Stimulated activated CD4-positive, alpha-beta T cell treated with anti-CD3 and anti-CD28 coated beads, Interleukin-12 subunit alpha, Interleukin-12 subunit beta, amount 100 ng/mL, for 4 hours (primary cell): Measurements from ENCODE around the gene SWI5.

Source experiments
- DNase-seq: peaks from one replicate; pipeline ENCODE4 v3.0.0-alpha.2; 2020

SWI5 gene

GRCh38 chr9:128280084-128280622, 4.1 kb downstream of the SWI5 start:
- no peak for DNase-seq

- no peak for DNase-seq
Measured at GRCh38 chr9:128282500-128282899, 6.4 kb downstream of the SWI5 start.

DNA sequence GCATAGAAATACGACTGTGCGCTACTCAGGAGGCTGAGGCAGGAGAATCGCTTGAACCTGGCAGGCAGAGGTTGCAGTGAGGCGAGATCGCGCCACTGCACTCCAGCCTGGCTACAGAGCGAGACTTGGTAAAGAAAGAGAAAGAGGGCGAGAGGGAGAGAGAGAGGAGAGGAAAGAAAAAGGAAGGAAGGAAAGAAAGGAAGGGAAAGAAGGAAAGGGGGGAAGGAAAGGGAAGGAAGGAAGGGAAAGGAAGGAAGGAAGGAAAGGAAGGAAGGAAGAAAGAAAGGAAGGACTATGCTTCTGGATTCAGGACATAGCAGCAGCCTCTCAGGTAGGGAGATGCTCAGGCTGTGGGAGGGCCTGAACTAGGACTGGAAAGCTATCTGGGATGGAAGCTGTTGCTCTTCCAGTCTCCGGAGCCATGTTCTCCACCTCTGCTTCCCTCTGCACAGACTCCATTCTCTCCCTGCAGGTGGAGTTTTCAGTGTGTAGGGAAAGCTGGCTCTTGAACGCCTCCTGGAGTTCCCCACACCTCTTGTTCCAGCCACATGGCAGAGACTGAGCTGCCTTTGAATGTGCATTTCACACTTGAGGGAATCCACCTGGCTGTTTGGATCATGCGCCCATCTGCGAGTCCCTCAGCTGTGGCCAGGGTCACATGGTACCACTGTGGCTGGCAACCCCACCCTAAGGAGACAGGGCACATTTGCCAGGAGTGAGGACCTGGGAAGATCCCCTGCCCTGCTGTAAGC, 9.1 kb downstream of the SWI5 start:
- no peak for DNase-seq

DNA sequence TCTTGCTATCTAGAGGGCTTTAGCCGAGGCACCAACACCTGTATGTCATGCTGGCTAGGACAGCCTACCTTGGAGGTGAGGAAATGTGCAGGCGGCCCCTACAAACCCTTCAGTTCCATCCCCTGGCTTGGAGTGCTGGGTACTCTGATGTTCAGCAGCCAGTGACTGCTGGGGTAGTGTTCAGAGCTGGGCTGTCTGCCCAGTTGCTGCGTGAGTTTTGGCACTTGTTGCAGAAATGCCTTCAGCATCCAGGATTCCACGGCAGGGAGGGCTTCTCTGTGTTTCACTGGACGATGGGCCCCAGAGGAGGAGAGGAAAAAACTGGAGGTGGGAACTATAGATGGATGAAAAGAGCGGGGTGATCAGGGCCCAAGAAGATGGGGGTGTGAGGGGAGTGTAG, 10.4 kb downstream of the SWI5 start:
- no peak for DNase-seq

- DNase-seq, result no peak
Measured at GRCh38 chr9:128288273-128289004, 12.4 kb downstream of the SWI5 start.

DNA sequence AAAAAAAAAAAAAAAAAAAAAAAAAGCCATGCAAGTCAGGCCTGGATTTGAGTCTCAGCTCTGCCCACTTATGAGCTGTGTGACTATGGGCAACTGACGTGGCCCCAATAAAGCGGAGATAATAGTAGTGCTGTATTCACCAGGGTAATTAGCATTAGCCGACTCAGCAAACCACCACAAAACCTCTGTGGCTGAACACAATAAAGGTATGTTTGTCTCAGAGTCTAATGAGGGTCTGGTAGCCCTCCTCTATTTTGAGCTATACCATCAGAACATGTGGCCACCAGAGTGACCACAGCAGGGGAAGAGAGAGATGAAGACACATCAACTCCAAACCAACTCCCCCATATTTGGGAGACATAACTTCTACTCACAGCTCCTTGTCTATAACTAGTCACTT, 15.9 kb downstream of the SWI5 start:
- DNase-seq, result no peak

DNA sequence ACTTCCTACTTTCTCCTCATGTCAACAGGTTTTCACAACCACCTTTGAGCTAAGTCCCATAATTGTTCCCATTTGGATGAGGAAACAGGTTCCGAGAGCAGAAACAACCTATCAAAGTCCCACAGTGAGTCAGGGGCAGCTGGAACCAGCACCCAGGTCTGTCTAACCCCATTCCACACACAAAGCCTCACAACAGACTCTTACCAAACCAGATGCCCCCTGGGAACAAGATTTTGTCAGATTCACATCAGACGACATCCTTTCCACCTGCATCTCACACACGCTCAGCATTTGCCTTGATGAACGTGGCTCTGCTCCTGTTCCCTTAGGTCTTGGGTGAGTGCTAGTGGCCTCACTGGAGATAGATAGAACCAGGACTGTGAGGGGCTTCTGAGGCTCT, 17.0 kb downstream of the SWI5 start:
- DNase-seq, result no peak

DNA sequence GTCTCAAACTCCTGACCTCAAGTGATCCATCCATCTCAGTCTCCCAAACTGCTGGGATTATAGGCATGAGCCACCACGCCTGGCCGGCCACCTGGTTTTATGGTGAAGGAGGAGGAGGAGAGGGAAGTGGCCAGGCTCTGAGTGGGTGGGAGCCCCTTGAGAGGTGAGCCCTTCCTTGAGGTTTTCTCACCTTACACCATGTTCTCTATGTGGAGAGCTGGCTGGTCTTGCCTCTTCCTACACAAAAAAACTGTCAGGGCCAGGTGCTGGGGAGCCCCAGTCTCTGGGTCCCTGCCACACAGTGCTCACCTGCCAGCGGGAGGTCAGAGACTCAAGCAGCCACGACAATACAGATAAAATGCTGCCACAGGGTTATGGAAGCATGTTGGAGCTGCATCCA, 18.1 kb downstream of the SWI5 start:
- no peak for DNase-seq

DNA sequence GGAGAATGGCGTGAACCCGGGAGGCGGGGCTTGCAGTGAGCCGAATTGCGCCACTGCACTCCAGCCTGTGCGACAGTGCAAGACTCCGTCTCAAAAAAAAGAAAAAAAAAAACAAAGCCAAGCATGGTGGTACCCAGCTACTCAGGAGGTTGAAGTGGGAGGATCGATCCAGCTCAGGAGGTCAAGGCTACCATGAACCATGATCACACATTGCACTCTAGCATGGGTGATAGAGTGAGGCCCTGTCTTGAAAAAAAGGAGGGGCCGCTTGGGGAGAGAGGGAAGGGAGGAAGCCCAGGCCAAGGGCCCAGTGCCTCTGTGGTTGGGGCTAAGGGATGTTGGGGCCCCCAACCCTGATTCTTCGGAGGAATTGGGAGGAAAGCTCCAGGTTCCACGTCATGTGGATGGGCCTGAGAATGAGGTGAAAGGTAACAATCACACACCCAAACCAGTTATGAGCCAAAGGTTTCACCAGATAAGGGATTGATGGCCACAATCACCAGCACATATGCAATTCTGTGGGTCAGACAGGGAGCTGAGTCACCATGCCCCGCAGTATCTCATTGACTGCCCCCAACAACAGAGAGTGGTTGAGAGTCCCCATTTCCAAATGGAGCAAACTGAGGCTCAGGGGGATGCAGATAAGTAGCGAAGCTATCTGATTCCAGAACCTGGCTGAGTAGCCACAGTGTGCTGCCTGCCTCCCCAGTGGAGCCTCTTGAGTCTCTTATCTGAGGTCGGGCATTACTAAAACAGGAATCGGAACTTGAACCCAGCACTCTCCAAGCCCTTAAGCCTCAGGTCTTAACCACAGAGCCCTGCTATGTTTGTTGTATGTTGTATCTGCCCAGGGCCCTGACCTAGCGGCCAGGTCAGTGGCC, 20.5 kb downstream of the SWI5 start:
- DNase-seq, result no peak

DNA sequence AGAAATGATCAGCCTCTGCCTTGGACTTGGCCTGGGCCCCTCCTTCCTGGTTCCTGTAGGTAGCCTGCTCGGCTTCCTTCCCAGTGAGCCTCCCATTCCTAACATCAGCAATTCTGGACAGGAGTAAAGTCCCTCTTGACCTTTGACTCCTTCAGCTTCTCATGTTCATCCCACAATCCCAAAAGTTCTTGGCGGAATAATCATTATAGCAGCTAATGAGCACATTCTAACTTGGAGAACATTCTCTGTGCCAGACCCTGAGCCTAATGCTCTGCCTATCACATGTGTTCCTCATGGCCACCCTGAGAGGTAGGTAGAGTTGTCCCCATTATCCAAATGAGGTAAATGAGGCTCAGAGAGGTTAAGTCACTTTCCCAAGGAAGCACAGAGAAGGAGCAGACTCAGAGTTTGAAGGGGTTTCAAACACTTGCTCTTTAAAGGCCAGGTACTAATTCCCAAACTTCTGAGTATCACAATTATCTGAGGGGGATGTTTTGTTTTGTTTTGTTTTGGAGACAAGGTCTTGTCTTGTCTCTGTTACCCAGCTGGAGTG, 21.2 kb downstream of the SWI5 start:
- no peak for DNase-seq

- no peak for DNase-seq
Measured at GRCh38 chr9:128298535-128299482, 22.7 kb downstream of the SWI5 start.

- no peak for DNase-seq
Measured at GRCh38 chr9:128304136-128304970, 28.3 kb downstream of the SWI5 start.

- DNase-seq, result no peak
Measured at GRCh38 chr9:128304971-128305288, 28.9 kb downstream of the SWI5 start.

DNA sequence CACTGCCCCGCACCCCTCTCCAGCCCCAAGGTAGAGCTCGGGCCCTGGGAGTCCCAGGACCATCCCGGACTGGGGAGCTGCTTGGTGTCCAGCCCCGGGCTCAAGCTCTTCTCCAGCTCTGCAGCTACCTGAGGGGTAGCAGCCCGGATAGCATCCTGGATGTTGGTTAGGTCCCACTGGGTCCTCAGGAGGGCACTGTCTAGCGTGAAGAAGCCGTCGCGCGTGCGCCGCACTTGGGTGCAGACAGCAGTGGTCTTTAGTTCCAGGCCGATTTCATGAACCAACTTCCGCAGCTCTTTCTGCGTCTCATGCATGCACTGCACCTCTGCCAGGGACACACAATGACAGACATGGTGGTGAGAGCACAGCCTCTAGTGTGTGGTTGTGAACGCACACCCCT, 33.5 kb downstream of the SWI5 start:
- DNase-seq, result no peak

DNA sequence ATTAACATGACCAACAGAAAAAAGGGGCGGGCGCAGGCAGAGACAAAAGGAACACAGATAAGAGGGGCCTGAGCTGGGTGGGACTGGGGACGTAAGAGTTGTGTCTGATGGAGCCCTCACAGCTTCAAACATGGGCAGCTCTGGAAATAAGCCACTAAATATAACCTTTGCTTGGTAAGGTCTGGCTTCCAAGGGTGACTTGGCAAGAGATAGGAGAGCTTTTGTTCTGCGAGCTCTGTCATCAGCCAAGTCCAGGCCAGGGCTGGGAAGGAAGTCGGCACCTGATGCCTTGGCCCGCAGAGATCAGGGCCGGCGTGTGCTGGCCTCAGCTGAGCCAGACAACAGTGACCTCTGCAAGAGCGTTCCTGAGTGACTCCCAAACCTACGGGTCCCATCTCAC, 34.4 kb downstream of the SWI5 start:
- DNase-seq, result no peak

GRCh38 chr9:128314697-128315096, 38.6 kb downstream of the SWI5 start:
- no peak for DNase-seq

DNA sequence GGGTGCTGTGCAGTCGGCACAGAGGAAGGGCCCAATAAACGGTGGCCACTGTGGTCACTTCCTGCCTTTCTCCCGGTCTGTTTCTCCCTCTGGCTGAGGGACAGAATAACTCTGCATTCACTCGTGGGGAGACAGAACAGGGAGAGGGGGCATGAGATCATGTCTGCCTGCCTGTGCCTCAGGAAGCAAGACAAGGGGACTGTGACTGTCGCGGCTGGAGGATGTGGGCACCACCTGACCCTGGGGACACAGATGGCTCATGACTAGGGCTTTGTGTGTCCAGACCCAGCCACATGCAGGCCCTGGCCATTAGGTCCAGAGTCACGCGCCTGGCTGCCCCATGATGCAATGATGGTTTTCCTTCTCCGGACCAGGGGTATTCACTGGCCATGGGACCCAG, 40.3 kb downstream of the SWI5 start:
- no peak for DNase-seq

DNA sequence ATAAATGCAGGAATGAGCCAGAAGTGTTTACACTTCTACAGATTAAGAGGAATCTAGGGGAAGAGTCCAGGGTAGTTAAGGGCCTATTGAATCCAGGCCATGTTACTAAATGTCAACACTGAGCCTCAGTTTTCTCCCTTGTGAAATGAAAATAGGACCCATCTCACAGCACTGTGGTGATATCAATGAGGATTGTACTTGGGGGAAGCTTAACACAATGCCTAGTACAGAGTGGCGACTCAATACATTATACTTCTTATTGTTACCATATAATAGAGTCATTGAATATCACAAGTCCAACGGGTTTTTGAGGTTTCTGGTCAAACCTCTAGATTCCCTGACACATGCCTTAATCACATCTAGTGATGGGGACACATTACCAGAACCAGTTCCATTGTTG, 41.6 kb downstream of the SWI5 start:
- DNase-seq, result no peak

DNA sequence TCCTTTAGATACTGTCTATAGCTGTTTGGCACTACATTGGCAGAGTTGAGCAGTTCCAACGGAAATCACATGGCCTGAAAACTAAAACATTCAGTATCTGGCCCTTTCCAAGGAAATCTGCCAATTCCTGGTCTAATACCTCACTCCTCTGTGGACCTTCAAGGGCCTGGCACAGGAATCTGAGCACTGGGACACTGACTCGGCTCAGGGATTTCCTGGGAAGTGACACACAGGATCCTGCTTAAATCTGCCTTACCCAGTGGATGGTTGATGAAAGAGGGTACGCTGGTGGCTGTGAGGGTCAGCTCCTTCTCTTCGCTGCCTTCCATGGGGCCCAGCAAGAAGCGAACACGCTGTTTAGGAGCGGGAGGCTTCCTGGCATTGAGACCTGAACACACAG, 45.3 kb downstream of the SWI5 start:
- no peak for DNase-seq

DNA sequence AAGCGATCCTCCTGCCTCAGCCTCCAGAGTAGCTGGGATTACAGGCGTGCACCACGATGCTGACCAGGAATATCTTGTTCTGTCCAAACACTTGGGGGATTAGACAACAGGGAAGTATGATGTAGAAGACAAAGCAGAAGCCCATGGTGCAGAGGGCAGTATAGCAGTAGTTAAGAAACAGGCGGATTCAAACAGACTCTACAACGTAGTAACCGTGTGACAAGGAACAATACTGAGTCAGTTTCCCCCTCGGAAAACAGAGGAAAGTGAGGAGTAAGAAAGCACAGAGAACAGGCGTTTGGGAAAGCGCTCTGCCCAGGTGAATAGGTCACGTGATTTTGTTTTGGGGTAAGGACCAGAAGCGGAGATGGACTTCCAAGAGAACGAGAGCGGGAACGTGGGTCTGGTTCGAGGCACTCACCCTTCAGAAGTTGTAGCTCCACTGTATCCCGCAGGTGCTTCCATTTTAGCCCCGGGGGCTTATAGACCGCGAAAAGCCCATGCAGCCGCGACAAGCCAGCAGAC, 45.9 kb downstream of the SWI5 start:
- DNase-seq, result no peak
